D721Med (cell line): ENCODE data around the gene ITGA11.

ENCODE experiments used
- DNase-seq: peaks from one replicate; pipeline ENCODE4 v3.0.0; 2011; ENCODE audit warnings: low spot score; ENCODE audit not compliant: insufficient read length
- FAIRE-seq: peaks from 2 replicates; lab custom pipeline; 2011; peaks lifted over from hg19 to GRCh38; lab: Jason Lieb, UNC
- CTCF ChIP-seq: IDR thresholded peaks from 2 replicates; pipeline ENCODE4 v1.5.1; 2012; ENCODE audit warnings: mild to moderate bottlenecking, control low read depth; ENCODE audit not compliant: insufficient read depth; ENCODE audit errors: missing control alignments

The ITGA11 gene

GRCh38 chr15:68439506-68439905 lies 7.5 kb upstream of the ITGA11 start:
- FAIRE-seq (no peak), DNase-seq (no peak)
- no peak for TF ChIP-seq CTCF

GRCh38 chr15:68436680-68437079 lies 4.7 kb upstream of the ITGA11 start:
- FAIRE-seq (no peak), DNase-seq (no peak)
- TF ChIP-seq CTCF, result no peak

GRCh38 chr15:68435966-68436365 lies 4.0 kb upstream of the ITGA11 start:
- no peak for DNase-seq
- TF ChIP-seq CTCF, result no peak
- FAIRE-seq, result no peak

GRCh38 chr15:68434021-68434420 lies 2.1 kb upstream of the ITGA11 start:
- FAIRE-seq, result no peak
- no peak for TF ChIP-seq CTCF
- no peak for DNase-seq

- TF ChIP-seq CTCF, result no peak
- no peak for DNase-seq
- no peak for FAIRE-seq
Observed at GRCh38 chr15:68433551-68433950, 1.6 kb upstream of the ITGA11 start.

GRCh38 chr15:68432441-68433064 lies 590 bp upstream of the ITGA11 start:
- no peak for TF ChIP-seq CTCF
- no peak for FAIRE-seq

GRCh38 chr15:68431037-68431791 lies 749 bp downstream of the ITGA11 start:
- DNase-seq, result no peak
- no peak for TF ChIP-seq CTCF
- no peak for FAIRE-seq

More at GRCh38 chr15:68432441-68433064, 590 bp upstream of the ITGA11 start:
- DNase-seq, result no peak
